Measurements from ENCODE around the gene CASZ1.

CASZ1 gene

GRCh38 chr1:10734962-10735544, 61.4 kb downstream of the CASZ1 start:
- H3K4me3 ChIP-seq (ENCODE audit: low read depth in 1 of 2, low read length in 1 of 2), result no peak overlapping the region
- H3K27me3 ChIP-seq, result peaks cover 6% of the 10 kb centered on the region
- TF ChIP-seq, protein P1, sequence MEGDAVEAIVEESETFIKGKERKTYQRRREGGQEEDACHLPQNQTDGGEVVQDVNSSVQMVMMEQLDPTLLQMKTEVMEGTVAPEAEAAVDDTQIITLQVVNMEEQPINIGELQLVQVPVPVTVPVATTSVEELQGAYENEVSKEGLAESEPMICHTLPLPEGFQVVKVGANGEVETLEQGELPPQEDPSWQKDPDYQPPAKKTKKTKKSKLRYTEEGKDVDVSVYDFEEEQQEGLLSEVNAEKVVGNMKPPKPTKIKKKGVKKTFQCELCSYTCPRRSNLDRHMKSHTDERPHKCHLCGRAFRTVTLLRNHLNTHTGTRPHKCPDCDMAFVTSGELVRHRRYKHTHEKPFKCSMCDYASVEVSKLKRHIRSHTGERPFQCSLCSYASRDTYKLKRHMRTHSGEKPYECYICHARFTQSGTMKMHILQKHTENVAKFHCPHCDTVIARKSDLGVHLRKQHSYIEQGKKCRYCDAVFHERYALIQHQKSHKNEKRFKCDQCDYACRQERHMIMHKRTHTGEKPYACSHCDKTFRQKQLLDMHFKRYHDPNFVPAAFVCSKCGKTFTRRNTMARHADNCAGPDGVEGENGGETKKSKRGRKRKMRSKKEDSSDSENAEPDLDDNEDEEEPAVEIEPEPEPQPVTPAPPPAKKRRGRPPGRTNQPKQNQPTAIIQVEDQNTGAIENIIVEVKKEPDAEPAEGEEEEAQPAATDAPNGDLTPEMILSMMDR (IDR thresholded peaks at IDR 0.05), result no peak
- H3K27ac ChIP-seq, result no peak overlapping the region
- H3K9me3 ChIP-seq, result no peaks in the 10 kb centered on the region
- H3K4me1 ChIP-seq (ENCODE audit: control insufficient read depth in 1 of 2, insufficient read depth in 1 of 2, low read depth in 1 of 2, low read length in 1 of 2), result no peaks in the 10 kb centered on the region
- H3K36me3 ChIP-seq, result no peaks in the 10 kb centered on the region

DNA sequence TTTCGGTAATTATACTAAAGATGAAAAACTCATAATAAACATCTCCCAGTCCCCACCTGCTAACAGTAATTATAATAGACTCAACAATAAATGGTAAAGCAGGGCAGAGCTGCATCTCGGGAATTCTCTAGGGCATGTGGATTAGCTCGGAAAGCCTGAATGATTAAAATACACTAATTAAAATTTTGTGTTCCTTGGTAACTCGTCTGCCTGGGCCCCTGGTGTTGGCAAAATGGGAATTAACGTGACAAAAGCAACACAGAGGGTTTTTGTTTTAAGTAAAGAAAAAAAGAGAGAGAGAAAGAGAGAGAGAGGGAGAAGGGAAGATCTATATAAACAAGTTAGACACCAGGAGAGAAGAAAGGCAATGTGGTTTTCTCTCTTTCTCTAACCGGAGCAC, 62.1 kb downstream of the CASZ1 start:
- H3K4me1 ChIP-seq (ENCODE audit: control insufficient read depth in 1 of 2, insufficient read depth in 1 of 2, low read depth in 1 of 2, low read length in 1 of 2), result no peaks in the 10 kb centered on the region
- H3K27me3 ChIP-seq, result peaks cover 6% of the 10 kb centered on the region
- no peaks in the 10 kb centered on the region for H3K36me3 ChIP-seq
- H3K4me3 ChIP-seq (ENCODE audit: low read depth in 1 of 2, low read length in 1 of 2), result no peak overlapping the region
- H3K27ac ChIP-seq, result no peak overlapping the region
- H3K9me3 ChIP-seq, result no peaks in the 10 kb centered on the region
- TF ChIP-seq, protein P1 (IDR thresholded peaks at IDR 0.05), result no peak

- no peaks in the 10 kb centered on the region for H3K9me3 ChIP-seq
- TF ChIP-seq, protein P1 (IDR thresholded peaks at IDR 0.05), result no peak
- peaks cover 6% of the 10 kb centered on the region for H3K27me3 ChIP-seq
- H3K27ac ChIP-seq, result no peak overlapping the region
- H3K4me3 ChIP-seq (ENCODE audit: low read depth in 1 of 2, low read length in 1 of 2), result no peak overlapping the region
- no peaks in the 10 kb centered on the region for H3K36me3 ChIP-seq
- no peaks in the 10 kb centered on the region for H3K4me1 ChIP-seq (ENCODE audit: control insufficient read depth in 1 of 2, insufficient read depth in 1 of 2, low read depth in 1 of 2, low read length in 1 of 2)
These were observed 62.7 kb downstream of the CASZ1 start for GRCh38 chr1:10733474-10734366.

DNA sequence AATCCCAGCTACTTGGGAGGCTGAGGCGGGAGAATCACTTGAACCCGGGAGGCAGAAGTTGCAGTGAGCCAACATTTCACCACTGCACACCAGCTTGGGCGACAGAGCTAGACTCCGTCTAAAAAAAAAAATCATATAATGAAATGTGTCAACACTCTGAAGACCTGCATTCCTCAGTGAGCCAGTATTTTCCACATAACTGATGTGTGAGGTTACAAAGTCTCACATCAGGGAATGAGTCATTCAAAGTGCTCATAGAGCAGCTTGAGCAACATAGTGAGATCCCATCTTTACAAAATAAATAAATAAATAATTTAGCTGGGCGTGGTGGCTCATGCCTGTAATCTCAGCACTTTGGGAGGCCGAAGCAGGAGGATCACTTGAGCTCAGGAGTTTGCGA, 65.5 kb downstream of the CASZ1 start:
- H3K4me3 ChIP-seq (ENCODE audit: low read depth in 1 of 2, low read length in 1 of 2), result no peak overlapping the region

GRCh38 chr1:10728595-10729410, 67.6 kb downstream of the CASZ1 start:
- Histone ChIP-seq H3K9me3 (no peaks in the 10 kb centered on the region), H3K27me3 (no peaks in the 10 kb centered on the region), H3K27ac (no peak overlapping the region), H3K36me3 (no peaks in the 10 kb centered on the region), H3K4me1 (ENCODE audit: control insufficient read depth in 1 of 2, insufficient read depth in 1 of 2, low read depth in 1 of 2, low read length in 1 of 2) (no peaks in the 10 kb centered on the region), H3K4me3 (ENCODE audit: low read depth in 1 of 2, low read length in 1 of 2) (no peak overlapping the region)
- TF ChIP-seq, protein P1 (IDR thresholded peaks at IDR 0.05), result no peak

More for the DNA sequence above, 65.5 kb downstream of the CASZ1 start:
- Histone ChIP-seq H3K27me3 (peaks cover 6% of the 10 kb centered on the region), H3K4me1 (ENCODE audit: control insufficient read depth in 1 of 2, insufficient read depth in 1 of 2, low read depth in 1 of 2, low read length in 1 of 2) (no peaks in the 10 kb centered on the region), H3K36me3 (no peaks in the 10 kb centered on the region), H3K9me3 (no peaks in the 10 kb centered on the region), H3K27ac (no peak overlapping the region)
- TF ChIP-seq, protein P1 (IDR thresholded peaks at IDR 0.05), result no peak
